Activated CD8-positive, alpha-beta T cell treated with anti-CD3 and anti-CD28 coated beads, Interleukin-2, amount 10 ng/mL, durations not matched to agents 7 days and 5 days (primary cell): Measurements from ENCODE around the gene PELO. TPM values are rescaled to one million over a fixed set of nuclear protein-coding genes. Genes with fewer than 3 reads are reported as not detected.

ENCODE experiments used
- ATAC-seq: fragments of 150-1000 bp; cut with Tn5 transposase; one replicate; pipeline ENCODE4 v1.10.0; 2021; ENCODE audit warnings: moderate library complexity
- CTCF ChIA-PET: fragments of 350-600 bp; sonication (Branson Sonifier 250); formaldehyde crosslinking; loops from one replicate; lab custom pipeline; 2021; ENCODE audit warnings: antibody characterized with exemption; lab: Charles Lee
- POLR2A ChIA-PET: fragments of 350-600 bp; sonication (Branson Sonifier 250); formaldehyde crosslinking; loops from one replicate; lab custom pipeline; 2021; ENCODE audit warnings: antibody characterized with exemption; lab: Charles Lee
- DNase-seq: peaks from one replicate; pipeline ENCODE4 v3.0.0-alpha.2; 2020
- H3K27ac Mint-ChIP-seq: one replicate; pipeline ENCODE4 v1.8.0; 2021; ENCODE audit warnings: mild to moderate bottlenecking, mixed read lengths
- H3K27me3 Mint-ChIP-seq: one replicate; pipeline ENCODE4 v1.8.0; 2021; ENCODE audit warnings: low read depth, mixed read lengths
- H3K36me3 Mint-ChIP-seq: one replicate; pipeline ENCODE4 v1.8.0; 2021; ENCODE audit warnings: low read depth, mixed read lengths
- H3K4me1 Mint-ChIP-seq: one replicate; pipeline ENCODE4 v1.8.0; 2021; ENCODE audit warnings: low read depth, mixed read lengths
- H3K4me3 Mint-ChIP-seq: one replicate; pipeline ENCODE4 v1.8.0; 2021; ENCODE audit warnings: mild to moderate bottlenecking, mixed read lengths
- H3K9me3 Mint-ChIP-seq: one replicate; pipeline ENCODE4 v1.8.0; 2022; ENCODE audit warnings: mixed read lengths; ENCODE audit not compliant: insufficient read depth
- total RNA-seq, 2 experiments: library from RNA; stranded (reverse); gene quantifications; one replicate each; pipeline ENCODE4 v1.2.3, GENCODE V29; 2021

PELO gene
- total RNA-seq, 2 experiments from 2014 or later, result 22.9 to 25.7 TPM

DNA sequence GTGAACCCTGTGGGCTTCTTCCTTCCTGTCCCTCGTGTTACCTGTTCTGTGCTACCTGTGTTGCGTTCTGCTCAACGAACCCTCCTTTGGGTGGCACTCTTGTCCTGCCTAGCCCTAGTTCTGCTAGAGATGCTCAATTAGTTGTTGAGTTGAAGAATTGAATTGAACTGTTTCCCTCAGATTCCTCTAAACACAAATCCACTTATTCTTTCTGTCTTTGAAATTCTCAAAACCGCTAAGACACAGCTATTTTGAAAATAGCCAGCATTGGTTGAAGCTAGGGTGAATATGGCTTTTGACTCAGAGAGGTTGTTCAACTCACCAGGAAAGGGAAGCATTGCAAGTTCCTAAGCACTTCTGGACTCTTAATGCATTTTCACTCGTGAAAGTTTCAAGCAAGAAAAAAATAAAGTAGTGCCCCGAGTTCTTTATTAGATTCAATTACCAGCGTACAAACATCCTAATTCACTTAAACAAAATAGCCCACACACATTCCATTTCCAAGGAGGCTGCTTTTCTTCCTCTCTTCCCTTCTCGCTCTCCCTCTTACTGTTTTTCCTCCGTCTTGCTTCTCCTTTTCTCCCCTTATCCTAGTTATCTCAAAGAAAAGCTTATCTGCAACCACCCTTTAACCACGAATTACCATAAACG is 642 bp upstream of the PELO start:
- ChIA-PET CTCF (interaction anchor here (0.7 to 3.7 kb wide), 18 partner anchors 8 to 318 kb away, joined by 3 to 38 read pairs (median 4); no protein-coding TSS in a partner anchor), POLR2A (interaction anchor here (0.6 to 2.1 kb wide), 3 partner anchors 12 to 14 kb away, joined by 3 to 13 read pairs (median 4); no protein-coding TSS in a partner anchor)
- DNase-seq (peak; percentile 55), ATAC-seq (peak; percentile 20)
- H3K27me3 Mint-ChIP-seq, result no peaks in the 10 kb centered on the region
- H3K4me1 Mint-ChIP-seq, result peaks cover 51% of the 10 kb centered on the region
- peak overlapping the region; percentile 92 for H3K4me3 Mint-ChIP-seq
- no peaks in the 10 kb centered on the region for H3K9me3 Mint-ChIP-seq
- H3K36me3 Mint-ChIP-seq, result peaks cover 15% of the 10 kb centered on the region
- peak overlapping the region; percentile 88 for H3K27ac Mint-ChIP-seq

DNA sequence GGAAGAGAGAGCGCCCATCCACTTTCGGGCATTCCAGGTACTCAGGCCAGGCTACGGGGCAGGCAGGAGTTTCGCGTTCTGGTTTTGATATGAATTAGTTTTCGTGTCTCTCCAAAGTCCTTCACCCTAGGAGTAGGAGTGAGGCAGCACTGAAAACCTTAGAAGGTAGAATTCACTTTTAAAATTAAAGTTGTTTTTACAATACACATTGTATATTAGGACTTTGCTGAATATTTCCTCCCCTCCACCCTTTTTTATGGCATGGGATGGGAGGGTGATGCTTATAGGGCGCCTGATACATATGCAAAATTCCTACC is 747 bp downstream of the PELO start:
- H3K27ac Mint-ChIP-seq, result no peak overlapping the region
- H3K4me3 Mint-ChIP-seq, result peak overlapping the region; percentile 92
- no peaks in the 10 kb centered on the region for H3K9me3 Mint-ChIP-seq
- no peaks in the 10 kb centered on the region for H3K27me3 Mint-ChIP-seq
- peaks cover 43% of the 10 kb centered on the region for H3K4me1 Mint-ChIP-seq
- ATAC-seq (no peak), DNase-seq (no peak)
- H3K36me3 Mint-ChIP-seq, result peaks cover 15% of the 10 kb centered on the region
- ChIA-PET CTCF (interaction anchor here (1.0 to 3.7 kb wide), 10 partner anchors 8 to 127 kb away, joined by 3 to 38 read pairs (median 8); no protein-coding TSS in a partner anchor), POLR2A (interaction anchor here (1.7 to 2.1 kb wide), 2 partner anchors 11 to 12 kb away, joined by 9 to 13 read pairs; no protein-coding TSS in a partner anchor)

DNA sequence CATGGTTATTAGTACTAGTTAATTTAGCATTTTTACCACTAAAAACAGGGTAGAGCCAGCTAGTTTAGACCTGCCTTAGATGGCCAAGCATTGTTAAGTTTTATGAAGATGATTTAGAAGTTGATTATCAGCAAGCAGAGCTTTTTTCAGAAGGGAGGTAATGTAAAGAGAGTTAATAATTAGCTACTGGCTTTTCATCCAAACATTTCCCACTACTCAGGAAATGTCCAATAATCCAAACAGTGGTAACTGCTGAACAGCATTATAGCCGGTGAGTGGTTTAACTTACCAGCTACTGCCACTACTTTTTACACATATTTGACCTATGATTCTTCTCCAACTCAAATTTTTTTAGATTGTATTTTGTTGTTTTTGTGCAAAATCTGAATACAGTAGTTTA is 1.7 kb downstream of the PELO start:
- POLR2A ChIA-PET, result interaction anchor here (0.8 to 1.7 kb wide), 2 partner anchors 8 to 11 kb away, joined by 3 to 9 read pairs; no protein-coding TSS in a partner anchor
- CTCF ChIA-PET, result interaction anchor here (0.6 to 3.7 kb wide), 8 partner anchors 8 to 126 kb away, joined by 3 to 38 read pairs (median 4); no protein-coding TSS in a partner anchor
- peak overlapping the region; percentile 92 for H3K4me3 Mint-ChIP-seq
- H3K36me3 Mint-ChIP-seq, result peaks cover 15% of the 10 kb centered on the region
- no peaks in the 10 kb centered on the region for H3K27me3 Mint-ChIP-seq
- peaks cover 38% of the 10 kb centered on the region for H3K4me1 Mint-ChIP-seq
- no peaks in the 10 kb centered on the region for H3K9me3 Mint-ChIP-seq
- ATAC-seq (no peak), DNase-seq (no peak)
- H3K27ac Mint-ChIP-seq, result no peak overlapping the region

DNA sequence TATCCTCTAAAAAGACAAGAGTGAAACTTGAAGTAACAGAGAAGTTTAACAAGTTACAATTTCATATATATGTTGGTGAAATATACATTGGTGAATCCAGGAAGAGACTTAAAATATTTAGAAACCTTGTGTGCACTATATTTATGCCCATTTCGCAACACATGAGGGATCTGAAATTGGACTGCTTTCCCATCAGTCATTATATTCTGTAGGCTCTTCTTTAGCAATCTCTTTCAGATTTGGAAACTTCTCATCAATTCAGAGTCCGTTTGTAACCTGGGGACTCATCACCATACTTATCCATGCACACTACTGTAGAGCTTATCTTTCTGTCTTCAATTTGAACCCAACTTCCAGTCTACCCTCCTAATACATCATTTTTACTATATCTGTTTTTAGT is 2.1 kb downstream of the PELO start:
- POLR2A ChIA-PET, result interaction anchor here (0.8 to 1.7 kb wide), 2 partner anchors 9 to 10 kb away, joined by 3 to 9 read pairs; no protein-coding TSS in a partner anchor
- no peaks in the 10 kb centered on the region for H3K27me3 Mint-ChIP-seq
- peaks cover 40% of the 10 kb centered on the region for H3K4me1 Mint-ChIP-seq
- DNase-seq (no peak), ATAC-seq (no peak)
- H3K27ac Mint-ChIP-seq, result no peak overlapping the region
- no peaks in the 10 kb centered on the region for H3K9me3 Mint-ChIP-seq
- H3K4me3 Mint-ChIP-seq, result peak overlapping the region; percentile 92
- CTCF ChIA-PET, result interaction anchor here (1.4 to 3.7 kb wide), 7 partner anchors 10 to 126 kb away, joined by 3 to 38 read pairs (median 7); no protein-coding TSS in a partner anchor
- peaks cover 16% of the 10 kb centered on the region for H3K36me3 Mint-ChIP-seq

DNA sequence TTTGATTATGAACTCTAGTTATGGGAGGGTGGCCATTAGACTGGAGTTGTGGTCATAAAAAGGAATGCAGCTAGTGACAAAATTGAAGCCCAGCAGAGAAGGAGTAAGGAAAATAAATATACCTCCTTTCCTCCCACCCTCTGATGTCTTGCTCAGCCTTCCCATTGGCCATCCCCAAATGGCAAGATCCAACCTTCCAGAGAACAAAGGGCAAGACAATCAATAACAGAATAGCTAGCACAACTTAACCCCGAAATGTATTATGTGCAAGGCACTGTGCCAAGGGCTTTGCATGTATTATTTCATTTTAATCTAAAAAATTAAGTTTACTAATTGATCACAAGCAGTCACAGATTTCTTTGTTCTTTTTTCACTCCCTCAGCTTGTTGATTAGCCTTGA is 3.6 kb downstream of the PELO start:
- ChIA-PET CTCF (interaction anchor here (1.2 to 2.7 kb wide), 3 partner anchors 8 to 124 kb away, joined by 3 to 8 read pairs (median 6); no protein-coding TSS in a partner anchor), POLR2A (no interaction called here)
- ATAC-seq, result no peak
- H3K4me1 Mint-ChIP-seq, result peaks cover 39% of the 10 kb centered on the region
- H3K9me3 Mint-ChIP-seq, result no peaks in the 10 kb centered on the region
- peaks cover 16% of the 10 kb centered on the region for H3K36me3 Mint-ChIP-seq
- no peak overlapping the region for H3K27ac Mint-ChIP-seq
- no peak overlapping the region for H3K4me3 Mint-ChIP-seq
- DNase-seq, result no peak
- no peaks in the 10 kb centered on the region for H3K27me3 Mint-ChIP-seq

DNA sequence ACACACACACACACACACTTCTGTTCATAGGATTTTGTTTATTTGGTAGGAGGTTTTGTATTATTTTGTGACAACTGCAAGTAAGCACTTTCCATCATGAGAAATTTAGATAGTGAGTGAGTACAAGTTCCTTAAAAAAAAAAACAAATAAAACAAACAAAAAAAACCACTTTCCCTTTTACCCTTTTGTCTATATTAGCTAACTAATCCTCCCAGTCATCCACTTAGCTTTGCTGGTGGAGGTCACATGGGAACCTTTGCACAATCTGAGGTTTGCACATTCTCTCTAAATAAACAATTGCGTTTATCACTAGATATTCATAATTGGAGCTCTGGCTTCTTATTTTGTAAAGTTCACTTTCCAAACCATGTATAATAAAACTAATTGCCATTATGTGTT is 6.8 kb downstream of the PELO start:
- Mint-ChIP-seq H3K4me1 (peaks cover 45% of the 10 kb centered on the region), H3K36me3 (peaks cover 20% of the 10 kb centered on the region), H3K27me3 (no peaks in the 10 kb centered on the region), H3K9me3 (no peaks in the 10 kb centered on the region), H3K27ac (no peak overlapping the region), H3K4me3 (no peak overlapping the region)
- POLR2A ChIA-PET, result no interaction called here
- CTCF ChIA-PET, result no interaction called here
- ATAC-seq, result no peak
- DNase-seq, result no peak

DNA sequence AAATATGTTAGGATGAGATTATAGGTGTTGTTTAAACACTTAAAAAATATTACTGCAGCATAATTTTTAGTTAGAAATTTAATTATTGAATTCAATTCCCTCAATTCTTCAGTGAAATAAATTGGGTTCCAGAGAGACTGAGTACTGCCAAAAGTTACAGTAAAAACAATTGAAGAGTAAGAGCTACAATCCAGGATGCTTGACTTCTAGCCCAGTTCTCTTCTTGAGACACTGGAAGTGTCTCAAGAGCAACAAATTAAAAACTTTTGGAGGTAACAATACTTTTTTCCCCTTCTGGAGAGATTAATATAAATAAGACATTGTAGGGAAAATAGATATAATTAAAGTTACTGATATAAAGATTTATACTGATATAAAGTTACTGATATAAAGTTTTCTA is 8.3 kb downstream of the PELO start:
- ChIA-PET CTCF (interaction anchor here (1.2 to 2.2 kb wide), 2 partner anchors 9 to 103 kb away, joined by 4 to 10 read pairs; partner anchors contain the start of genes ITGA1 and PELO), POLR2A (interaction anchor here (0.6 kb wide), 1 partner anchor 314 kb away, joined by 3 read pairs; no protein-coding TSS in a partner anchor)
- H3K36me3 Mint-ChIP-seq, result peaks cover 25% of the 10 kb centered on the region
- ATAC-seq, result no peak
- no peaks in the 10 kb centered on the region for H3K9me3 Mint-ChIP-seq
- no peak overlapping the region for H3K27ac Mint-ChIP-seq
- no peak for DNase-seq
- peaks cover 39% of the 10 kb centered on the region for H3K4me1 Mint-ChIP-seq
- H3K27me3 Mint-ChIP-seq, result no peaks in the 10 kb centered on the region
- H3K4me3 Mint-ChIP-seq, result no peak overlapping the region

DNA sequence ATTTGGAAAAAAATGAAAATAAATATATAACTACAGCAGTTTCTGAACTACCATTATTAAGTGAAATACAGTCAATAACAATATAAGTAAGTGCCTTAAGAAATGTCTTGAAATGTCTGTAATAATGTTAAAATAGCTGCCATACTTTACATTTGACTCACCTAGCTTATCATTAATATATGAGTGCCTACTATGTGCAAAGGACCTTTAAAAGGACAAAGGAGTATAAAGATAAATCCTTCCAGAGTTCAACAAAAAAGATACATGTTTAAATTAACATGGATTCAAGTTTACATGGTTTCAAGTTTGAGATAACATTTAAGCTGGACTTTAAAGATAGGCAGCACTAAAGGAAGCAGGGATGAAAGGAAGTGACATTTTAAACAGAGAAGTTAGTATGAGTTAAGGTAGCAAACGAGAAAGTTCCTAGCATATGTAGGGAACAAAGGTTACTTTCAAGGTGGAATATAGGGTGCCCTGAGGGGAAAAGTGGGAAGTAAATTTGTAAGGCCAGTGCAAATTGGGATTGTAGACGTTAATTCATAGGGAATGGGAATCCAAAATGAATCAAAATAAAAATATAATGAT is 8.9 kb downstream of the PELO start:
- H3K27me3 Mint-ChIP-seq, result no peaks in the 10 kb centered on the region
- DNase-seq, result no peak
- ChIA-PET CTCF (interaction anchor here (2.2 kb wide), 1 partner anchor 9 kb away, joined by 10 read pairs; the partner anchor contains the start of genes ITGA1 and PELO), POLR2A (interaction anchor here (0.6 kb wide), 1 partner anchor 313 kb away, joined by 3 read pairs; no protein-coding TSS in a partner anchor)
- peaks cover 41% of the 10 kb centered on the region for H3K4me1 Mint-ChIP-seq
- H3K9me3 Mint-ChIP-seq, result no peaks in the 10 kb centered on the region
- no peak overlapping the region for H3K4me3 Mint-ChIP-seq
- no peak for ATAC-seq
- no peak overlapping the region for H3K27ac Mint-ChIP-seq
- H3K36me3 Mint-ChIP-seq, result peaks cover 27% of the 10 kb centered on the region

DNA sequence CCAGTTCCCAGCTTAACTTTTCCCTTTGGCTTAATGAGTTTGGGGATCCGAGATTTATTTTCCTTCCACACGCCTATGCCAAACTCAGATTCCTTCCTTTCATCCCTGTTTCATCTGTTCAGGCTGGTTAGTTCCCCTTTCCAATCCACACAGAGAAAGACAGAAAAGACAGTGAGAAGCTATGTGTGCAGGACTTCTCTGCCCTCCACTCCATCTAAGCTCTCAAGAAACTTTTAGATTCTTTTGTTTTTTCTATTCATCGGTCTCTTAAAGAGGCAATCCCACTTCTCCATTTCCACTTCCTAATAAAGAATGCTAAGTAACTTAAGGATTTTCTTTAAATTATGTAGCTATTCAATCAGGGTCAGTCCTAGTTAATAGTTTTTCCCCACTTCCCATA is 11.2 kb downstream of the PELO start:
- H3K4me1 Mint-ChIP-seq, result peaks cover 51% of the 10 kb centered on the region
- H3K36me3 Mint-ChIP-seq, result peaks cover 38% of the 10 kb centered on the region
- ChIA-PET CTCF (interaction anchor here (0.9 to 5.2 kb wide), 23 partner anchors 8 to 135 kb away, joined by 3 to 38 read pairs (median 5); partner anchors contain the start of genes ITGA1 and PELO), POLR2A (interaction anchor here (0.6 to 2.4 kb wide), 10 partner anchors 10 to 153 kb away, joined by 3 to 13 read pairs (median 4); partner anchors contain the start of genes ITGA1 and PELO)
- H3K4me3 Mint-ChIP-seq, result peak overlapping the region; percentile 93
- no peak for DNase-seq
- ATAC-seq, result no peak
- H3K27me3 Mint-ChIP-seq, result no peaks in the 10 kb centered on the region
- no peak overlapping the region for H3K27ac Mint-ChIP-seq
- no peaks in the 10 kb centered on the region for H3K9me3 Mint-ChIP-seq

DNA sequence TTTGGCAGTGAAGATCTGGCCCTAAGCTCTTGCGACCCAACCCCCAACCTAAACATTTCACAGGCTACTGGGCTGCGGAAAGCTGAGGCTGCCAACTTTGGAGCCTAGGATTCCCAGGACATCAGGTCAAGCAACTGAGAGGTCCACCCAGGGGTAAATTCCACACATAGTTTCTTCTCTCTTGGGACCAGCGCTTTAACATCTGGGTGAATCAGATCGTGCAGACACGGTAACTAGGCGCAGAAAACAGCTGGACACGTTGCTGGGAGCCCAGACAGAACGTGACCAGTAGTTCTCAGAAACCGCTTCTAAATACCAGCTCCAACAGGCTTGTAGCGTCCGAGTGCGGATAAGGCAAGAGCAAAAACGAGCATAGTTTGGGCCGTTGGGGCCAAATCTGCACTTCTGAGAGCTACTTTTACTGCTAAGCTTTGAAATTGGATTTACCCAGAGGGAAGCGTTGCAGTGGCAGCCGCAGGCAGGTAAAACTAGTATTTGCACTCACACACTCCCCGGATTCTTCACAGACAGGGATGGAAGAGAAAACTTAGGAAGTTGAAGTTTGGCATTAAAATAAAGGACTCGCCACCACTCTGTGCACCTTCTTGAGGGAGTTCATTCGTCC is 11.8 kb downstream of the PELO start:
- peak; percentile 51 for DNase-seq
- Mint-ChIP-seq H3K4me1 (peaks cover 56% of the 10 kb centered on the region), H3K4me3 (peak overlapping the region; percentile 93), H3K9me3 (no peaks in the 10 kb centered on the region), H3K27me3 (no peaks in the 10 kb centered on the region), H3K36me3 (peaks cover 43% of the 10 kb centered on the region), H3K27ac (peak overlapping the region; percentile 97)
- ATAC-seq, result peak; percentile 32
- ChIA-PET CTCF (interaction anchor here (0.6 to 5.2 kb wide), 24 partner anchors 9 to 135 kb away, joined by 3 to 38 read pairs (median 5); partner anchors contain the start of genes ITGA1 and PELO), POLR2A (interaction anchor here (0.6 to 2.4 kb wide), 15 partner anchors 10 to 153 kb away, joined by 3 to 13 read pairs (median 3); partner anchors contain the start of genes ITGA1 and PELO)

DNA sequence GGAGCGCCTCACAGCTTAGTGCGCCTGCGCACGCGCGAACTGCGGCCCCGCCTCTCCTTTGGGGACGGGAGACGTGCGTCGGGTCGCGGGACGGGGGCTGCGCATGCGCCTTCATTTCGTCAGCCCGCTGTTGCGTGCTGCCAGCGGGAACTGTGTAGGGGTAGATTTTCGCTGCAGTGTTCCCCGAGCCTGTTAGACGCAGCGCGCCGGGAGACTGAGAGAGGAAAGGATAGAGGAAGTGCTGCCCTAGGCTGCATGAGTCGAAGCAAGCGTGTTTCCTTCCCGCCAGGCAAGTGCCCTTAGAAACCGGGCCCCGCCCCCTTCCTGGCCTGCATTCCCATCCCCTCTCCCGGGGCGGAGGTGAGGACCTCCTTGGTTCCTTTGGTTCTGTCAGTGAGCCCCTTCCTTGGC is 12.3 kb downstream of the PELO start:
- Mint-ChIP-seq H3K4me3 (peak overlapping the region; percentile 93), H3K36me3 (peaks cover 46% of the 10 kb centered on the region), H3K27me3 (no peaks in the 10 kb centered on the region), H3K9me3 (no peaks in the 10 kb centered on the region), H3K4me1 (peaks cover 58% of the 10 kb centered on the region), H3K27ac (peak overlapping the region; percentile 97)
- ChIA-PET CTCF (interaction anchor here (0.6 to 5.2 kb wide), 24 partner anchors 9 to 136 kb away, joined by 3 to 38 read pairs (median 5); partner anchors contain the start of genes ITGA1 and PELO), POLR2A (interaction anchor here (0.6 to 2.4 kb wide), 15 partner anchors 11 to 154 kb away, joined by 3 to 13 read pairs (median 3); partner anchors contain the start of genes ITGA1 and PELO)
- ATAC-seq, result peak; percentile 88
- peak; percentile 97 for DNase-seq
